Gastrocnemius medialis (tissue), 4 donors: ENCODE measurements around the gene BRIP1.

ENCODE experiments used
- CTCF ChIP-seq, 5 experiments: fragments of 450-650 bp in 3 of 5; fragments of 200-600 bp in 2 of 5; sonication (generic) in 2 of 5; IDR thresholded peaks in 4 of 5; conservative IDR thresholded peaks in 1 of 5; 1 replicate in 4 of 5; 2 replicates in 1 of 5; pipeline ENCODE4 v1.5.1; 2016 to 2019; ENCODE audit warnings: antibody characterized with exemption in 5 of 5, mild to moderate bottlenecking in 3 of 5, moderate library complexity in 3 of 5
- POLR2A ChIP-seq, 2 donors: fragments of 450-650 bp; IDR thresholded peaks; one replicate each; pipeline ENCODE4 v1.6.1; 2017; ENCODE audit warnings: antibody characterized with exemption in 2 of 2, mild to moderate bottlenecking in 2 of 2, moderate library complexity in 2 of 2

DNA sequence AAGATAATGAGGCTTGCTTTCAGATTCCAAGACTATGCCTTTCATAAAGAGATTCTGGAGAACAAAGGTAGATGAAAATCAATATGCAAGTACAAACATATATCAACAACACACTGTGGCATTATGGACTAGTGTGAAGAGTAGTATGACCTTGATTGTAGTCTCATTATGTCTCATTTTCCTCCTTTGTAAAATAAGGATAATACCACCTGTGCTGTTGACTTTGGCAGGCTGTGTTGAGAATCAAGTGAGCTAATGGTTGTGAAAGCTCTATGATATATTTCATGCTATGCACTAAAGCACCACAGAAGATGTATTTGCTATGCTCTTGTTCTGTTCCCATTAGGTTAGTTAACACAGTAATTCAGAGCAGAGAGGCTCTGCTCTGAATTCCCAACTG, 193.8 kb downstream of the BRIP1 start:
- TF ChIP-seq CTCF (IDR thresholded peaks at IDR 0.05 in 4 of 5, conservative IDR thresholded peaks at IDR 0.05 in 1 of 5) (no peak), POLR2A (IDR thresholded peaks at IDR 0.05) (no peak)
